ENCODE data around the gene LY9. TPM values are rescaled to one million over a fixed set of nuclear protein-coding genes. Genes with fewer than 3 reads are reported as not detected.
A peak's percentile ranks its signal among the peaks of the same experiment; 100 is the strongest.

The LY9 gene
- total RNA-seq, 4 donors from 2014 or later, result 0.33 to 2.1 (median 0.63) TPM

GRCh38 chr1:160761046-160761445 lies 34.9 kb upstream of the LY9 start:
- Histone ChIP-seq H3K36me3 (no peaks in the 10 kb centered on the region), H3K4me1 (no peaks in the 10 kb centered on the region), H3K27me3 (no peaks in the 10 kb centered on the region), H3K27ac (no peak overlapping the region), H3K9me3 (no peaks in the 10 kb centered on the region), H3K4me3 (replicated peaks in 1 of 3) (no peak overlapping the region)
- TF ChIP-seq POLR2A (IDR thresholded peaks at IDR 0.05) (no peak), CTCF (IDR thresholded peaks at IDR 0.05) (no peak)
- intact Hi-C loops (cut with DNase I), result no loop called here
- no peak for DNase-seq
- WGBS, 2 donors, result 88 to 90% methylated on average over 4 of the region's 4 CpGs

GRCh38 chr1:160761886-160762285 lies 34.1 kb upstream of the LY9 start:
- Histone ChIP-seq H3K27ac (no peak overlapping the region), H3K9me3 (no peaks in the 10 kb centered on the region)
- TF ChIP-seq POLR2A (IDR thresholded peaks at IDR 0.05) (no peak), CTCF (IDR thresholded peaks at IDR 0.05) (no peak)

GRCh38 chr1:160763993-160764392 lies 32.0 kb upstream of the LY9 start:
- Histone ChIP-seq H3K9me3 (no peaks in the 10 kb centered on the region), H3K36me3 (no peaks in the 10 kb centered on the region), H3K4me1 (no peaks in the 10 kb centered on the region), H3K27me3 (no peaks in the 10 kb centered on the region), H3K4me3 (replicated peaks in 1 of 3) (no peak overlapping the region), H3K27ac (no peak overlapping the region)
- DNase-seq, result no peak
- intact Hi-C loops (cut with DNase I), result no loop called here
- 93 to 97% methylated on average over 3 of the region's 3 CpGs for WGBS, 2 donors
- TF ChIP-seq POLR2A (IDR thresholded peaks at IDR 0.05) (no peak), CTCF (IDR thresholded peaks at IDR 0.05) (no peak)

More at GRCh38 chr1:160761886-160762285, 34.1 kb upstream of the LY9 start:
- H3K4me1 ChIP-seq, result no peaks in the 10 kb centered on the region
- H3K36me3 ChIP-seq, result no peaks in the 10 kb centered on the region
- intact Hi-C loops (cut with DNase I), result no loop called here
- no peak for DNase-seq
- H3K4me3 ChIP-seq (replicated peaks in 1 of 3), result no peak overlapping the region
- no peaks in the 10 kb centered on the region for H3K27me3 ChIP-seq
- WGBS, 2 donors, result 94 to 100% methylated on average over 2 of the region's 2 CpGs

GRCh38 chr1:160767395-160768294 lies 28.3 kb upstream of the LY9 start:
- Histone ChIP-seq H3K27ac (no peak overlapping the region), H3K27me3 (no peaks in the 10 kb centered on the region), H3K4me1 (no peaks in the 10 kb centered on the region), H3K9me3 (no peaks in the 10 kb centered on the region), H3K36me3 (no peaks in the 10 kb centered on the region), H3K4me3 (replicated peaks in 1 of 3) (no peak overlapping the region)
- no peak for DNase-seq
- 68 to 70% methylated on average over 8 of the region's 8 CpGs for WGBS, 2 donors
- intact Hi-C loops (cut with DNase I), result no loop called here
- TF ChIP-seq CTCF (IDR thresholded peaks at IDR 0.05) (no peak), POLR2A (IDR thresholded peaks at IDR 0.05) (no peak)

GRCh38 chr1:160768295-160768657 lies 27.7 kb upstream of the LY9 start:
- no peaks in the 10 kb centered on the region for H3K9me3 ChIP-seq
- no peaks in the 10 kb centered on the region for H3K27me3 ChIP-seq
- H3K27ac ChIP-seq, result no peak overlapping the region
- no peaks in the 10 kb centered on the region for H3K36me3 ChIP-seq
- H3K4me1 ChIP-seq, result no peaks in the 10 kb centered on the region
- DNase-seq, result peak in 1 of 2 donors; percentile 17
- no peak overlapping the region for H3K4me3 ChIP-seq (replicated peaks in 1 of 3)
- intact Hi-C loops (cut with DNase I), result no loop called here
- TF ChIP-seq CTCF (IDR thresholded peaks at IDR 0.05) (peak in 3 of 6 experiments; percentile 3 to 17 (median 13)), POLR2A (IDR thresholded peaks at IDR 0.05) (no peak)

All from thyroid gland (tissue), 4 donors.